C4-2B (cell line): ENCODE data around the gene SPINK5.

Source experiments
- CTCF ChIP-seq: fragments of 450-650 bp; conservative IDR thresholded peaks from 2 replicates; pipeline ENCODE4 v1.5.1; 2017; ENCODE audit warnings: mild to moderate bottlenecking
- ZFX ChIP-seq: fragments of 450-650 bp; IDR thresholded peaks from 2 replicates; pipeline ENCODE4 v1.6.1; 2017

GRCh38 chr5:148140846-148141245 lies 77.1 kb downstream of the SPINK5 start:
- TF ChIP-seq CTCF (no peak), ZFX (no peak)
